Astrocyte of the hippocampus (primary cell): ENCODE data around the gene EPB41L1.

Source experiments
- DNase-seq: peaks from one replicate; pipeline ENCODE4 v3.0.0; 2011; ENCODE audit warnings: low read depth, low spot score

The EPB41L1 gene

DNA sequence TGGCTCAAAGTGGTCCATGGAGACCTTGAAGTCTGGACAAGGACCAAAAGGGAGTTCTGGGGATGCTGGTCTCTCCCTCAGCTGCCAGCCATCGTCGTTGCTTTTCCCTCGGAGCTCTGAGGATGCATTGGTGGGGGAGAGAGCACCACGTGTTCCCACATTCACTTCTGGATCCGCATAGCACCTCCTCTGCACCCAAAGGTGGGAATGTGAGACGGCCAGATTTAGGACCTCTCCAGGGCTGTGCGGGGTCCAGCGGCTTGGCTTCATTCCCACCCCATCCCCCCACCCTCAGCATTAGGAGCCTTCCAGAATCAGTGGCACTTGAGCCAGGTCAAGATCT, 1.1 kb downstream of the EPB41L1 start:
- DNase-seq: no peak

DNA sequence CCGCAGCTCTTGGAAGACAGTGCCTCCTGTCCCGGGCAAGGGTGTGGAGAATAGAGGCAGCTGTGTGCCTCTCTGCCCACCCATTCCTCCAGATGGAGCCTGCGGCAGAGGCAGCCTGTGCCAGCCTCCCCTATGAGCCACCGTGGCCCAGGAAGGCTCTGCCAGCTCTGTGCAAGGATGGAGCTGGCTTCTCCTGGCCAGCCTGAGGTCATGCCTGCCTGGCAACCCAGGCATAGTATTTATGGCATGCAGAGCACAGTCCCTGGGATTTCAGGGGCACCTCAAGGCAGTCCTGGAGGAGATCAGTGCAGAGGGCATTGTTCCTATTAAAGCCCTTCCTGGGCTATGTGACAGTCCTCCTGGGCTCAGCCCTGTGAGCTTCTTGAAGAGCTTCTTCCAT, 1.5 kb downstream of the EPB41L1 start:
- DNase-seq: no peak

DNA sequence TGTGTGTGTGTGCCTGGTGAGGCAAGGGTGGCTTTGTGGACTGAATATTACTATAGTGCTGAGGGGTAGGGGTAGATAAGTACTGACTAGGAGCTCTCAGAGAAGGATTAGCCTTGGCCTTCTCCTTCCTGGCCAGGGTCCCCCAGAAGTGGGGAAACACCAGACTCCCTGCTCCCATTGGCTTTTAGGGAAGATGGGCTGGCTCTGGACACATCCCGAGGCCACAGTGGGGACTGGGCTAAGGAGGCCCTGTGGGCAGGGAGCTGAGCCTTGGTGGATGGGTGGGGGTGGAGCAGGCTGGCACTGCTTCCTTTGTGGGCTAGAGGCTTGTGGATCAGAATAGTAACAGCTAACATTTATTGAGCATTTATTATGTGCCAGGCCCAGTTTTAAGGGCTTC, 3.1 kb downstream of the EPB41L1 start:
- no peak for DNase-seq

DNA sequence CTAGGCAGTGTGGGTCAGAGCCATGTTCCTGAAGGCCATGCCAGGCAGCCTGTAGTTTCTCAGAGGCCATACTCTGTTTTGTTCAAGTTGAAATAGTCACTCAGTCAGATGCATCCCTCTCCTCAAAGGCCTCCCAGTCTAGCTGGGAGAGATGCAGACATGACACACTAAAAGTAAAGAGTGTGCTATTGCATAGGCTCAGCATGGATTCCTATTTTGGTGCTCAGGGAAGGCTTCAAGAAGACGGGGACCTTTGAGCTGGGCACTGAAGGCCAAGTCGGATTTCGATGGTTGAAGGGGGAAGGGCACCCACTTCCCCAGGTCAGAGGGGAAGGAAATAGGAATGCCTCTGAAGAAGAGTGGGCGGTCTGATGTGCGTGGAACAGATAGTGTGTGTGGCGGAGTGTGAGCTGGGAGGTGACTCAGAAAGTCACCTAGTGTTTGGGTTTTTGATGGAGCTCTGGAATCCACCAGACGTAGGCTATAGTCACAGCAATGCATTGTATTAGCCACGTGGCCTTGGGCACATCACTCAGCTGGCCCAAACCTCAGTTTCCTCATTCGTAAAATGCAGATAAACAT, 3.7 kb downstream of the EPB41L1 start:
- no peak for DNase-seq

DNA sequence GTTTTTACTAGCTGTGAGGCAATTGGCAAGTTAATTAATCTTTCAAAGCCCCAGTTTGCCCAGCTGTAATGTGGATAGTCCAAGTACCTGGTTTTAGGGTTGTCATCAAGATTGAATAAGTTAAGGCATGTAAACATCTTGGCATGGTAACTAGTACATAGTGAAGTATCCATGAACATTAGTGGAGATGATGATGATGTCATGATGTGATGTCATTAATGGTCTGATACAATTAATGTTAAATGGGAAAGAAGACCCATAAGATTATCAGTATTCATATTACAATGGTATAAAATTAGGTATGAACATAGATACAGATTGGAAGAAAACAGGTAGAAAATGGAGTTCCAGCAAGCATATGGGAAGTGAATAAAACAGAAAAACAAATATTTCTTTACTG, 5.3 kb downstream of the EPB41L1 start:
- no peak for DNase-seq

DNA sequence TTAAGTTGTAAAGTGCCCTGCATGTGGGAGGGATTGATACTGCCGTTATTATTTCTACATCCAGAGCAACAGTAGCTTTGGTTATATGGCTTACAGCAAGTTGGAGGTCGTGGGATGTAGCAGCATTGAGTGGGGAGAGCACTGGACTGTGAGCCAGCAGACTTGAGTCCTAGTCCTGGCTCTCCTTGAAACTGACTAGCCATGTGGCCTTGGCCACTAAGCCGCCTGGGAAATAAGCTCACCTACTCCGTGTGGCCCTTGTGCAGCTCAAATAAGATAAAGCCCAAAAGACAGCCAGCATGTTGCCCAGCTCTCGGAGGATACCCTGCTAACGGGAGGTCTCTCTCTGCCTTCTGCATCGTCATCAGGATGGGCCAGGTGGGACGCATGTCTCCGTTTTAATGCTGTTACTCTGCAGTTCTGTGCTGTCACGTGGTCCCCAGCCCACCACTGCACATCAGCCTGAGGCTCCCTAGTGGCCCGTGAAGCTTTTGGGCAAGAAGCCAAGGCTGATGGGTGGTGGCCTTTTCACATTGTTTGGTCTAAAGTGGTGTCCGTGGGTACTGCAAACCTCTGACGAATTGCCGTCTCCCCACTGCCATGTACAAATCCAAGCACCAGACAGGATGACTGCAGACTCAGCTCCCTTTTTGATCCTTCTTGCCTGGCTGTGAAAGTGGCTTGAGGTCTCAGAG, 7.9 kb downstream of the EPB41L1 start:
- DNase-seq: peak; percentile 29

DNA sequence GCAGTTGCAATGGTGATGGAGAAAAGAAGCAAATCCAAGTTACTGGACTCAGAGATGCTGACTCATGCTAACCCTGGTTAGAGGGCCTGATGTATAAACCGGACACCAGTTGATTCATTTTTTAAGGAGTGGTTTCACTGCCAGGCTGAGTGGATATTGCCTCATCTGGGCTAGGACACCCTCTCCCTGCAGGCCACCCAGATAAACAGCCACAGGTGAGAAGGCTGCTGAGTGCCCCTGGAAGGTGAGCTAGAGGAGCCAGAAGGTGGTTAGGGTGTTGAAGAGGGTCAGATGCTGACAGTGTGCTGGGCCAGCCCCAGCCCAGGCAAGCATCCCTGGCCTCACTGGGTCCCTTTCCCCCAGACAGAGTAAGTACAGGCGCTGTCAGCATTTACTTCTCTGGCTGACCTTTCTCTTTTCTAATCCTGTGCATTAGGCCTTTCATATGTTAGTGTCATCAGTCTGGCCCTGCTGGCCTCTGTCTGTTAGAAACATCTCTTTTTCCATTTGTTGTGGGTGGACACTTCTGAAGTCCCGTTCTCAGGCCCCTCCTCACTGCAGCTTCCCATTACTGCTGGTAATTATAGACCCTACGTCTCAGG, 13.5 kb downstream of the EPB41L1 start:
- DNase-seq: no peak

DNA sequence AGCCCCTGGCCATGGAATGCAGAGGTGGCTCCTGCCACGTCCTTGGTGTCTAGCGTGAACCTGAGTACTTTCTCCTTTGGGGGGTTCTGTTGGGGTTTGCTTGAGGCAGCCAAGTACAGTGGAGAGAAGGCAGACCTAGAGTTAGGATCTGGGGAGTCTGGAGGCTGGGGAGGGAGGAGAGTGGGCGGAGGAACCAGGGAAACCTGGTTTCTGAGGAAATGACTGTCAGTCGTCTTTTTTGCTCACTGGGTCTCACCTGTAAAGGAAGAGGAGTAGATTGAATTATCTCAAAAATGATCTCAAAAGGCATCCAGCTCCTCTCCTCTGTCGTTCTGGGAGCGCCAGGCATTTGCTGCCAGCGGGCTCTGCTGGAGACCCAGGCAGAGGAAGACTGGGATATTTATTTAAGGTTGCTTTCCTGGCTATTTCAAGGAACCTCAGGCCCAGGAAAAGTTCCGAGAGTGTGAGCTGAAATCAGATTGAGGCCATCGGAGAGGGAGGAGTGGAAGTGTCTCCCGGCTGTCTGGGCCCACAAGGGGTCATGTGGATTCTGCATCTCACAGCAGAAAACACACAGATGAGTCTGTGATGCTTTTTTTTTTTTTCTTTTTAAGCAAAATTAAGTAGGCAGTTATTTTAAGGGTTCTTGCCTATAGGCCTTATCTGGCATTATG, 16.1 kb downstream of the EPB41L1 start:
- DNase-seq: no peak

DNA sequence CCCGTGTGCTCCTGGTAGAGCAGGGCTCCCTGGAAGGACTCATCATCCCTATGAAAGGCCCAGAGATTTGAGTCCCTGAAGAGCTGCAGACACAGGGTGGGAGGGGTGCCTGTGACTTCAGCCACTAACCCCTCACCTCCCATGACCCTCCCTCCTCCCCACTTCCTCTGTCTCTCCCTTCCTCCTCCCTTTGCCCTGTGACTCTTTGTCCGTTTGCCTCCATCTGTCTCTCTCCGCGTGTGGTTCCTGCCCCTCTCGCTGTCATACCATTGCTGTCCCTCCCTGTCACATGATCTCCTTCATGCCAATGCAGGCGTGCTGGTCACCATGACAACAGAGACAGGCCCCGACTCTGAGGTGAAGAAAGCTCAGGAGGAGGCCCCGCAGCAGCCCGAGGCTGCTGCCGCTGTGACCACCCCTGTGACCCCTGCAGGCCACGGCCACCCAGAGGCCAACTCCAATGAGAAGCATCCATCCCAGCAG, 19.0 kb downstream of the EPB41L1 start:
- DNase-seq: peak; percentile 69

DNA sequence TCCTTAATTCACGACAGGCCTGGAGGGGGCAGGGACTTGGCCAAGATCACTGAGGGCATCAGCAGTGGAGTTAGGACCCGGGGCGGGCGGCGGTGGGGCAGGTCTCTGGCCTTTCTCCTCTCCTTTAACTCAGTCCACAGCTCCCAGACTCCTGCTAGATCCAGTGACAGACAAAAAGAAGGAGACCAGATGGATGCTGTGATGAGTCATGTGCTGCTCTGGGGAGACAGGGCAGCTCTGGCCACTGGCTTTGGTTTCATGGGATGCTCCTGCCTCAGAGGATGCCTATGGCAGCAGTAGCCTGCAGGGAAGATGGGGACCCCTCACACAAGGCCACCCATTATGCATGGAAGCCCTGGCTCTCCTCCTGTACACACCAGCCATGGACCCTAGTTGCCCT, 20.5 kb downstream of the EPB41L1 start:
- DNase-seq: no peak

DNA sequence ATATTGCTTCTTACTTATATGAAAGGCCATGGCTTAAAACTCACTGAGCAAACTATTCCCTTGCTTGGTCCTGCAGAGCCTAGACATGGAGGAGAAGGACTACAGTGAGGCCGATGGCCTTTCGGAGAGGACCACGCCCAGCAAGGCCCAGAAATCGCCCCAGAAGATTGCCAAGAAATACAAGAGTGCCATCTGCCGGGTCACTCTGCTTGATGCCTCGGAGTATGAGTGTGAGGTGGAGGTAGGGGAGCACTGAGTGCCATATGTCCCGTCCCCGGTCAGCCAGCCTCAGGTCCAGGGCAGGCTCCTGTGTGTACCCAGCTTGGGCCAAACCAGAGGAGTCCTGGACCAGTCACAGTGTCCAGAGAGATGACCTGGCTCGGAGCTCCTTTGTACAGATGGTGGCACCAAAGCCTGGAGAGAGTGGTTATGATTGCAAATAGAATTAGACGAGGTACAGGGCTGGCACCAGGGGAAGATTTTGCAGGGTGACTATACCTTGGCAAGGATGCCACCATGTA, 21.0 kb downstream of the EPB41L1 start:
- DNase-seq: no peak

DNA sequence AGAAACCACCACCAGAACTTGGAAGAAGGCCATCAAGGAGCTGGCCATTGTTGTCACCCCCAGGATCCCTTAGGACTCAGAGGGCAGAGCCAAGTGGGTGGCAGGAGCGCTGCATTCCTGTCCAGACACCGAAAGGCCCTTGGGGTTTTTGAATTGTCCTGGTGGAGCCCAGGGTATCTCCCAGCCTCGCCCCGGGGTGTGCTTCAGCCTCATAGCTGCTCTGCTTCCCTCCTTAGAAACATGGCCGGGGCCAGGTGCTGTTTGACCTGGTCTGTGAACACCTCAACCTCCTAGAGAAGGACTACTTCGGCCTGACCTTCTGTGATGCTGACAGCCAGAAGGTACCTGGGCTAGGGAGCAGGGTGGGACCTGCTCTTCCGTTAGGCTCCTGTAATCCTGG, 23.2 kb downstream of the EPB41L1 start:
- no peak for DNase-seq

DNA sequence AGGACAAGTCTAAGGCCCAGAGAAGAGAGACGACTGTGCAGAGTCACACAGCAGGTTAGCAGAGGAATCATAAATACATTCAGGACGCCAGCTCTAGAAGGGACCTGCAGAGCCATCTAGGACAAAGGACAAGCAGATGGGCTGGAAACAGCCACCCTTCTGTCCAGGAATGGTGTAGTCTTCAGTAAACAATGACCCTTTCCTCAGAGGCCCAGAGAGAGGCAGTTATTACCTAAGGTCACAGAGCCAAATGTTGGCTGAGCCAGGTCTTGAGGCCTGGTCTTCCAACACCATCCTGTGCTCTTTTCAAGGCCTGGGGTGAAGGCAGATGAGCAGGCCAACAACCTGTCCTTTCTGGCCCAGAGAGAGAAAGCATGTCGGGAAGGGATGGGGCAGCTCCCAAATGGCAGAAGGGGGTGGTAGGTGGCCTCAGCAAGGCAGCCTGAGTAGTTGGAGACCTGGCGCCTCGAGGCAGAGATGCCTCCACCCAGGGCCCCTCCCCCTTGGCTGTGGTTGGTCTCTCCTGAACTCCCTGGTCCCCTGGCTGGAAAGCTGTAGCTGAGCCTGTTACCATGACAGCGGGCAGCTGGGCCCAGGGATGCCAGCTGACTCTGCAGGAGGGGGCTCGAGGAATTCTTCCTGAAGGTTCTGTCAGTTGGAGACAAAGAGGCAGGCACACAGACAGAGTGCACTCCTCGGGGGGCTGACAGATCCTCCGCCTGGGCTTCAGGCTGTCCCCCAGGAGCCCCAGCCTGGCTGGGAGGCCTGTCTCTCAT, 24.8 kb downstream of the EPB41L1 start:
- DNase-seq: no peak

DNA sequence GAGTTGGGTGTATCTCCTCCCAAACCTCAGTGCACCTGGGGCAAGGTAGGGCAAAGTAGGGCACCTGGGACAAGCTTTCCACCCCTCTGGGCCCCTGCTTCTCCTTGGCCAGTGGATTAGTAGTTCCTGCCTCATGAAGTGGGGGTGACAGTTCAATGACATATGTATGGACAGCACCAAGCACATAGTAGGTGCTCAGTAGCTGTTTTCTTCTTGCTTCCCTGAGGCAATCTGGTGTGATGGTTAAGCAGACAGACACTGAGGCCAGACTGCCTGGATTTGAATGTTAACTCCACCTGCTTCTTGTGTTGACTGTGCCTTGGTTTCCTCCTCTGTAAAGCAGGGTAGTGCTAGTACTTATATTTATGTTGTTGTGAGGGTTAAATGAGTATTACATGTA, 25.8 kb downstream of the EPB41L1 start:
- DNase-seq: no peak

DNA sequence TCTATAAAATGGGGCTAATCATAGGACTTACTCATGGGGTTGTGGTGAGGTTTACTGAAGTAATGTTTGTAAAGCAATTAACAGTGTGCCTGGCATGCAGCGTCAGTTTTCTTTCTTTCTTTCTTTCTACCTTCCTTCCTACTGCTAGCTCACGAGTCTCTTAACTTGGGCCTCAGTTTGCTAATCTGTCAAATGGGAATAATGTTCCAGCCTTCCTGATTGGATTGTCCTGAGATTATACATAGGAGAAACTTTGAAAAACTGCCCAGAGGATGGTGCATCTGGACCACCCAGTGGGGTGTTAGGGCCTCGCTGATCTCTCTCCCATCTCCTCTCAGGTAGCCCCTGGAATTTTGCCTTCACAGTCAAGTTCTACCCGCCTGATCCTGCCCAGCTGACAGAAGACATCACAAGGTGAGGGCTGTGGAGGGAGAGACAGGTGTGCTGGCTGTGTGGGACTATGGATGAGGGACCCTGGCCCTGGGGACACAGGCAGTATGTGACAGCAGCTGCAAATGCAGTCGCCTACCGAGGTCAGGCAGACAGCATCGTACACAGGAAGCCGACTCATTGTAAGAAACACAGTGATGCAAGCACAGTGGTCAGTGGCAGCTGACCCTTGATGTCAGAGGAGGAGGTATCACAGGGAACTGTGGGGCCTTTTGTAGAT, 27.5 kb downstream of the EPB41L1 start:
- peak; percentile 28 for DNase-seq

DNA sequence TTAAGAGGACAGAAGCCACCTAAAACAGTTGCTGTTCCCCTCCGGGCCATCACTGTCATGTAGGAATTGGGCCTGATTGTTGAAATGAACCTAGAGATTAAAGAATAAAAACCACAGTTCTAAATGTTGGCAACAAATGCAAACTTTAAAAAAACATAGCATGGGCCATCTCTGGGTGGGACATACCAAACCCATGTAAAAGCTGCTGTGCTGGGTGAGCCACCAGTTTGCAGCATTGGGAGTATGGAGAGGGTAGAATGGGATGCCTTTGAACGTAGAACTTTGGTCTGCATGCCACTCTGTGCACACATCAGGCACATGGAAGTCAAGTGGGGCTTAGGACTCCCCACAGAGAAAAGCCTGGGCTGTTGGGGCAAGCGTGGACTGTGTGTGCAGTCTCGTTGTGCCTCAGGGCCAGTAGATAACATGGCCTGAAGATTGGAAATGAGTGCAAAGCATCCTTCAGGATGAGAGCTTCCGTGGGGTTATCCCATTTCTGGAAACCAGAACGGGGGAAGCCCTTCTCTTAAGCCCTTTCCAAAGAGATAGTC, 28.1 kb downstream of the EPB41L1 start:
- no peak for DNase-seq

DNA sequence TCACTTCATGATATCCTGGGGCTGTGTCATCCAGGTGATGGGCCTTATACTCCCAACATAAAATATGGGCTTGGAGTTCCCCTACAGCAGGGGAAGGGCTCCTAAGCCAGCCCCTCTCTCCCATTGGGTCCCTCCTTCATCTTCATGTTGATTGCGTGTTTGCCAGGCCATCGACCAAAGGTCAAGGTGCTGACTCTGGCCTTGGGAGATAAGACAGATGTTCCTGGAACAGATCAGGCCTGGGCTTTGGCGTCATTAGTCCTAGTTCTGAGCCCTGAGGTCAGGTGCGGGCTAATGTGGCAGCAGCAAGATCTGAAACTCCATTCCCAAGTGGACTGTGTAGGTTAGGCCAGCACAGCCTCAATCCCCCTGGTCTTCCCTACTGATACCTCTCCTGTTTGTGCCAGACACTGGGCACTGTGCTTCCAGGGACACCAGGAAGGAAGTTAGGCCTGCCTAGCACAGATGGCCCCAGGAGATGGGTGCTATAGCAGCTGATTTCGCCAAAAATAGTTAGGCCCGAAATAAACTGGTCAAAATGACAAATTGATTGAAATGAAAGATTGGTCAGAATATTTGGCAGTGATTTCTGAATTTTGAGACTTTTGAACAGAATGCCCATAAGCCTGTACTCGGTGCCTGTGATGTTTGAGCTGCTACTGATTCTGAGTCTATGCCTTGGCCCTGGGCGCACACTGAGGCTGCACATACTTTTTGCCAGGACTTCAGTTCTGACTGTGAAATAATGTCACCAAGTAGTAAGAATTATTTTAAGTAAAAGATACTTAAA, 28.8 kb downstream of the EPB41L1 start:
- DNase-seq: no peak

DNA sequence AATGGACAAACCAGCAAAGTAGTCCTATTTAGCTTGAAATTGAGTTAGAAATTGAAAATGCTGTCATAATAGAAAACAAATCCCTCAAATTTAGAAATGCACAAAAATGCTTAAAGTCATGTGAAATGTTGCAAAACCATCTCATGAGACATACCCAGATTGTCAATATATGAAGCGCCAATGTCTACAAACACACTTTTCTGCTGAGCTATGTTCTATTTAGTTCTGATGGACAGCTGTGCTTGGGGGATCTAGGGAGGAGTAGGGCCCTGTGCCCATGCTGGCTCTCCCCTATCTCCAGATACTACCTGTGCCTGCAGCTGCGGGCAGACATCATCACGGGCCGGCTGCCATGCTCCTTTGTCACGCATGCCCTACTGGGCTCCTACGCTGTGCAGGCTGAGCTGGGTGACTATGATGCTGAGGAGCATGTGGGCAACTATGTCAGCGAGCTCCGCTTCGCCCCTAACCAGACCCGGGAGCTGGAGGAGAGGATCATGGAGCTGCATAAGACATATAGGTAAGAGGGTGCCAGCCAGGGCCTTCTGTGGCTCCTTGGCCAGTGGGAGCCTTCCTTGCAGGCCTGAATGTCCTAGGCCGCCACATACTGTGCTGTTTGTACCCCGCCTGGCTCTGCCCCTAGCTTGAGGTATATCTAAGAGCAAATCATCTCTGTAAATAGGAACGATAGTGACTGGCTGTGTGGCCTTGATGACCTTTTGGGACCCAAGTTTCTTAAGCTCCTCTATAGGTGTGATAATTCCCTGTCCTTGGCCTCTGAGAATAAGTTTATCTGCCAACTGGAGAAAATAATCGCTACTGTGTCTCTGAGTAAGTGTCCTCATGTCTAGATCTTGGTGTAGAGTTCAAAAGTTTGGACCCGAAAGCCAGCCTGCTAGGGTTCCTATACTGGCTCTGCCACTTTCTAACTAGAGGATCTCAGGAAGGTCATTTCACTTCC, 30.6 kb downstream of the EPB41L1 start:
- no peak for DNase-seq
